ENCODE measurements around the gene E2F2. TPM values are rescaled to one million over a fixed set of nuclear protein-coding genes. Genes with fewer than 3 reads are reported as not detected.

E2F2 gene
- total and polyA plus RNA-seq, 2 of the 13 experiments (the other 11 are each of a cell fraction or from before 2014, with no cell fraction given), result 0.65 to 6.6 TPM

DNA sequence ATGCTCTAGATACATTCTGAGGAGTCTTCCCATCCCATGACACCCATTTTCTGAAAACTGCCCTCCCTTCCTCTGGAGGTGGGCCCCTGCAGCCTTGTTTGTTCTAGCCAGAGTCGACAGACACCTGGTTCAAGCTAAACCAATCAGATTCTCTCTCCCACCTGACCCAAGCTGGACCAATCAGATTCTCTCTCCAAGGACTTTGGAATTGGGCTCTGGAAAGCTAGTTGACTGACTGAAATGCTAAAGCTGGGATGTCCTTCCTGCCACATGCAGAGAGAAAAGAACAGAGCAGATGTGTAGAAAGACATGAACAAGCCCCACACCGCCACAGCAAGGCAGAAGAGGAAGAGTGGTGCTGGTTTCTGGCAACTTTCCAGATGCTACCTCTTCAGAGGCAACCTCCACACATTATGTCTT is 71.7 kb downstream of the E2F2 start:
- BruUV-seq (replicated peaks), result no TSS peak
- DNase-seq (ENCODE audit: low spot score) (peak; percentile 91), FAIRE-seq (peak; percentile 82), ATAC-seq (peak; percentile 90)
- no peak overlapping the region for H2AFZ ChIP-seq (ENCODE audit: low read length)
- peaks cover 79% of the 10 kb centered on the region for H3K4me1 ChIP-seq (ENCODE audit: insufficient read depth, low read length)
- H3K9ac ChIP-seq (ENCODE audit: insufficient read depth, low read depth, low read length), result peak overlapping the region; percentile 60
- WGBS (ENCODE audit: low lambda C conversion rate), result 36% methylated on average over 2 of the region's 2 CpGs
- H3K4me2 ChIP-seq (ENCODE audit: low read depth, low read length), result peak overlapping the region; percentile 65
- H3K27ac ChIP-seq (ENCODE audit: extremely low read length, insufficient read depth, low read length), result peak overlapping the region; percentile 85
- peaks cover 2 to 12% of the 10 kb centered on the region in 2 experiments; a peak in 3 of 5 replicates for H3K36me3 ChIP-seq (replicated peaks in 1 of 2; ENCODE audit: control insufficient read depth in 1 of 2, insufficient read depth in 2 of 2, low read length in 2 of 2)
- in situ Hi-C loops (cut with HindIII; ENCODE audit: extremely low pct_ligation_motif_present, low pct_unique_long_range_greater_than_20kb) (no loop called here), intact Hi-C loops (cut with micrococcal nuclease; ENCODE audit: unreplicated experiment) (no loop called here)
- no peak overlapping the region for H3K4me3 ChIP-seq (replicated peaks in 1 of 3; ENCODE audit: insufficient read depth in 1 of 3, low read depth in 2 of 3, low read length in 3 of 3)
- H4K20me1 ChIP-seq (ENCODE audit: insufficient read depth, low read length), result no peaks in the 10 kb centered on the region
- CTCF ChIA-PET (ENCODE audit: low intra/inter-chr PET ratio, low total read pairs), result no interaction called here
- H3K9me3 ChIP-seq (ENCODE audit: low read length), result no peaks in the 10 kb centered on the region
- H3K27me3 ChIP-seq (ENCODE audit: control insufficient read depth in 1 of 2, insufficient read depth in 2 of 2, low read length in 2 of 2), result no peaks in the 10 kb centered on the region
- POLR2A ChIA-PET, result interaction anchor here (0.6 to 3.8 kb wide), 8 partner anchors 12 to 82 kb away, joined by 3 to 24 read pairs (median 4); partner anchors contain the start of genes ASAP3 and TCEA3
- H3K79me2 ChIP-seq (ENCODE audit: insufficient read depth, low read length), result peaks cover 5% of the 10 kb centered on the region
- TF ChIP-seq PHF21A (CRISPR knock-in tag; IDR thresholded peaks at IDR 0.05), result peak; percentile 57; the same call in 1 of the 2 replicates
- TF ChIP-seq ZNF644 (CRISPR knock-in tag; IDR thresholded peaks at IDR 0.05; ENCODE audit: low read depth), result peak; percentile 65; the same call in 1 of the 2 replicates
- no peak for TF ChIP-seq ZNF530 (CRISPR knock-in tag; IDR thresholded peaks at IDR 0.05; ENCODE audit: low read depth)
- TF ChIP-seq NFIC (IDR thresholded peaks at IDR 0.05; ENCODE audit: low read length), result no peak
- peak; percentile 89 for TF ChIP-seq NFYC (CRISPR knock-in tag; IDR thresholded peaks at IDR 0.05)
- TF ChIP-seq TBX3 (IDR thresholded peaks at IDR 0.05; ENCODE audit: borderline replicate concordance), result no peak
- no peak for TF ChIP-seq JARID2 (CRISPR knock-in tag; IDR thresholded peaks at IDR 0.05; ENCODE audit: insufficient replicate concordance)
- no peak for TF ChIP-seq ZNF713 (CRISPR knock-in tag; IDR thresholded peaks at IDR 0.05)
- TF ChIP-seq ZNF121 (CRISPR knock-in tag; IDR thresholded peaks at IDR 0.05), result peak; percentile 12; the same call in 1 of the 2 replicates
- TF ChIP-seq SNAPC2 (CRISPR knock-in tag; IDR thresholded peaks at IDR 0.05), result peak; percentile 52; the same call in 1 of the 2 replicates
- TF ChIP-seq ZBTB14 (CRISPR knock-in tag; IDR thresholded peaks at IDR 0.05), result no peak
- no peak for TF ChIP-seq RBM39 (IDR thresholded peaks at IDR 0.05; ENCODE audit: low read depth, low read length, poor library complexity, severe bottlenecking)
- no peak for TF ChIP-seq SRY (CRISPR knock-in tag; IDR thresholded peaks at IDR 0.05)
- TF ChIP-seq KAT7 (CRISPR knock-in tag; IDR thresholded peaks at IDR 0.05; ENCODE audit: borderline replicate concordance), result no peak
- TF ChIP-seq SOX13 (IDR thresholded peaks at IDR 0.05), result no peak
- TF ChIP-seq SOX13 (CRISPR knock-in tag; conservative IDR thresholded peaks at IDR 0.05 in 1 of 2, IDR thresholded peaks at IDR 0.05 in 1 of 2), result peak in 1 of 2 experiments; percentile 13; a peak in 1 of 4 replicates
- TF ChIP-seq, protein P1, sequence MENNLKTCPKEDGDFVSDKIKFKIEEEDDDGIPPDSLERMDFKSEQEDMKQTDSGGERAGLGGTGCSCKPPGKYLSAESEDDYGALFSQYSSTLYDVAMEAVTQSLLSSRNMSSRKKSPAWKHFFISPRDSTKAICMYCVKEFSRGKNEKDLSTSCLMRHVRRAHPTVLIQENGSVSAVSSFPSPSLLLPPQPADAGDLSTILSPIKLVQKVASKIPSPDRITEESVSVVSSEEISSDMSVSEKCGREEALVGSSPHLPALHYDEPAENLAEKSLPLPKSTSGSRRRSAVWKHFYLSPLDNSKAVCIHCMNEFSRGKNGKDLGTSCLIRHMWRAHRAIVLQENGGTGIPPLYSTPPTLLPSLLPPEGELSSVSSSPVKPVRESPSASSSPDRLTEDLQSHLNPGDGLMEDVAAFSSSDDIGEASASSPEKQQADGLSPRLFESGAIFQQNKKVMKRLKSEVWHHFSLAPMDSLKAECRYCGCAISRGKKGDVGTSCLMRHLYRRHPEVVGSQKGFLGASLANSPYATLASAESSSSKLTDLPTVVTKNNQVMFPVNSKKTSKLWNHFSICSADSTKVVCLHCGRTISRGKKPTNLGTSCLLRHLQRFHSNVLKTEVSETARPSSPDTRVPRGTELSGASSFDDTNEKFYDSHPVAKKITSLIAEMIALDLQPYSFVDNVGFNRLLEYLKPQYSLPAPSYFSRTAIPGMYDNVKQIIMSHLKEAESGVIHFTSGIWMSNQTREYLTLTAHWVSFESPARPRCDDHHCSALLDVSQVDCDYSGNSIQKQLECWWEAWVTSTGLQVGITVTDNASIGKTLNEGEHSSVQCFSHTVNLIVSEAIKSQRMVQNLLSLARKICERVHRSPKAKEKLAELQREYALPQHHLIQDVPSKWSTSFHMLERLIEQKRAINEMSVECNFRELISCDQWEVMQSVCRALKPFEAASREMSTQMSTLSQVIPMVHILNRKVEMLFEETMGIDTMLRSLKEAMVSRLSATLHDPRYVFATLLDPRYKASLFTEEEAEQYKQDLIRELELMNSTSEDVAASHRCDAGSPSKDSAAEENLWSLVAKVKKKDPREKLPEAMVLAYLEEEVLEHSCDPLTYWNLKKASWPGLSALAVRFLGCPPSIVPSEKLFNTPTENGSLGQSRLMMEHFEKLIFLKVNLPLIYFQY (CRISPR knock-in tag; IDR thresholded peaks at IDR 0.05; ENCODE audit: borderline replicate concordance), result peak; percentile 63; the same call in 1 of the 2 replicates
- TF ChIP-seq TEAD3 (CRISPR knock-in tag; optimal IDR thresholded peaks at IDR 0.05; ENCODE audit: borderline replicate concordance), result no peak
- no peak for TF ChIP-seq ZNF451 (CRISPR knock-in tag; IDR thresholded peaks at IDR 0.05)
- TF ChIP-seq ZNF331 (CRISPR knock-in tag; IDR thresholded peaks at IDR 0.05), result 0 out of 2 replicates have a peak, but pooled peaks have one; percentile 17
- TF ChIP-seq FIP1L1 (IDR thresholded peaks at IDR 0.05; ENCODE audit: borderline replicate concordance, insufficient read depth, low read depth, low read length), result no peak
- TF ChIP-seq CREB1 (IDR thresholded peaks at IDR 0.05), result no peak
- peak; percentile 51; the same call in 1 of the 2 replicates for TF ChIP-seq CREB1 (CRISPR knock-in tag; IDR thresholded peaks at IDR 0.05)

Data from HepG2 (cell line).